Breast epithelium (tissue), 4 donors: Measurements from ENCODE around the gene USP22. TPM values are rescaled to one million over a fixed set of nuclear protein-coding genes. Genes with fewer than 3 reads are reported as not detected.
A peak's percentile ranks its signal among the peaks of the same experiment; 100 is the strongest.

ENCODE experiments used
- DNase-seq, 2 donors: peaks; one replicate each; pipeline ENCODE4 v3.0.0-alpha.2; 2019; ENCODE audit warnings: low spot score in 2 of 2
- H3K27ac ChIP-seq, 2 donors: fragments of 200-600 bp; sonication (generic) in 1 of 2; one replicate each; pipeline ENCODE4 v1.5.1; 2016 to 2019; ENCODE audit warnings: mild to moderate bottlenecking in 1 of 2
- H3K27me3 ChIP-seq, 2 donors: fragments of 200-600 bp; sonication (generic) in 1 of 2; one replicate each; pipeline versions ENCODE4 v1.5.1 to v1.6.0; 2017 to 2019; ENCODE audit warnings: control low read depth in 1 of 2, mild to moderate bottlenecking in 1 of 2
- H3K36me3 ChIP-seq: fragments of 200-600 bp; one replicate; pipeline ENCODE4 v1.5.1; 2019
- H3K4me1 ChIP-seq, 2 donors: fragments of 200-600 bp; sonication (generic); one replicate each; pipeline ENCODE4 v1.5.1; 2016 to 2019; ENCODE audit warnings: control low read depth in 1 of 2
- H3K4me3 ChIP-seq, 3 donors: fragments of 200-600 bp; sonication (generic); 1 replicate in 2 of 3; 2 replicates in 1 of 3; pipeline ENCODE4 v1.5.1; 2016 to 2019; ENCODE audit warnings: mild to moderate bottlenecking in 3 of 3, moderate library complexity in 2 of 3
- H3K9me3 ChIP-seq, 2 donors: fragments of 200-600 bp; sonication (generic) in 1 of 2; one replicate each; pipeline ENCODE4 v1.5.1; 2016 to 2019; ENCODE audit warnings: control low read depth in 1 of 2
- POLR2A ChIP-seq: fragments of 450-650 bp; IDR thresholded peaks from one replicate; pipeline ENCODE4 v1.6.1; 2016; ENCODE audit warnings: antibody characterized with exemption, mild to moderate bottlenecking, moderate library complexity
- POLR2AphosphoS5 ChIP-seq, 3 donors: sonication (generic); formaldehyde crosslinking; IDR thresholded peaks; one replicate each; pipeline ENCODE4 v1.6.1; 2017; ENCODE audit warnings: antibody characterized with exemption in 3 of 3
- intact Hi-C: fragments of 100-400 bp; cut with DNase I; formaldehyde crosslinking; loops from one replicate; pipeline ENCODE4 v1.15.1; 2023; ENCODE audit warnings: low total_unique reads
- total RNA-seq, 3 donors: library from RNA; depleted of rRNA; stranded (reverse); fragments of >200 nt; gene quantifications; one replicate each; pipeline ENCODE4 v1.1.0, GENCODE V29; 2016
- TF ChIP-seq, protein P1 (sequence below), 3 donors: fragments of 450-650 bp; IDR thresholded peaks; one replicate each; pipeline ENCODE4 v1.5.1; 2016 to 2017; ENCODE audit warnings: antibody characterized with exemption in 3 of 3, mild to moderate bottlenecking in 3 of 3, moderate library complexity in 3 of 3

The USP22 gene
- total RNA-seq, 3 donors from 2014 or later = 115 to 156 (median 139) TPM

DNA sequence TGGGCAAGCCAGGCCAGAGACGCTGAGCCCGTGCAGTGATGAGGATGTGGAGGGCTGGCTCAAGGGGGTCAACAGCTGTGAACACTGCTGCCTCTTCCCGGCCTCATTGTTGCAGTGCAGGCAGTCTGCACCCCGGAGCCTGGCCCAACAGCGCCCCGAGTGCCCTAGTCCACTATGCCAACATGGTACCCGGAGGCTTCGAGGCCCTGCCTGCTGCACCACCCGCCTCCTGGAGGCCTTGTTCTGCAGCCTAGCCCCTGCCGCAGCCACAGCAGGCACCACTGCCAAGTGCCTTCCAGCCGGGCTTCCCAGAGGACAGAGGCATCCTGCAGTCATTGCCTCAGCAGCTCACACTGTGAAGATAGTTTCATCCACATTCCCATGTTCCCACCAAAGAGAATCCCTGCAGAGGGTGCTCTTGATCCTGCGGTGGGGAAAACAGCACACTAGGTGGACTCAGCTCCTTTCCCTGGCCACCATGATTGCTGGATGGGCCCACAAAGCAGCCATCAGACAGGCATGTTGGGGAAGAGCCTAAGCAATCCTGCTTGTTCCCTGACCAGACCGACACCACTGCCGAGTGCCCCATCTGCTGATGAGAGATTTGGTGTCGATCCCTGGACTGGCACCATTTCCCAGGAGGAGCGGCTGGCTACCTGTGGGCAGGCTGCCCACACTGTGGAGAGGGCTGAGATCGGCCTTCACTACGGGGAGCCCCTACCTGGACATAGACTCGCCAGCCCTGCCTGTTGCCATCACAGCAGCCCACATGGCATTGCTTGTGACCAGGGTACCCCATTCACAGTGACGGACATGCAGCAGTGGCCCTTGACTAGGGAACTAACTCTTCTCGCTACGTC is 44.9 kb downstream of the USP22 start:
- intact Hi-C loops = no loop called here
- Histone ChIP-seq H3K4me1 (peaks cover 0 to 11% of the 10 kb centered on the region in 2 donors), H3K36me3 (peaks cover 5% of the 10 kb centered on the region), H3K9me3 (no peaks in the 10 kb centered on the region), H3K27me3 (no peaks in the 10 kb centered on the region), H3K27ac (peak overlapping the region; percentile 56 to 87), H3K4me3 (no peak overlapping the region)
- TF ChIP-seq POLR2A = no peak
- TF ChIP-seq POLR2AphosphoS5 (IDR thresholded peaks at IDR 0.05) = no peak
- TF ChIP-seq, protein P1, sequence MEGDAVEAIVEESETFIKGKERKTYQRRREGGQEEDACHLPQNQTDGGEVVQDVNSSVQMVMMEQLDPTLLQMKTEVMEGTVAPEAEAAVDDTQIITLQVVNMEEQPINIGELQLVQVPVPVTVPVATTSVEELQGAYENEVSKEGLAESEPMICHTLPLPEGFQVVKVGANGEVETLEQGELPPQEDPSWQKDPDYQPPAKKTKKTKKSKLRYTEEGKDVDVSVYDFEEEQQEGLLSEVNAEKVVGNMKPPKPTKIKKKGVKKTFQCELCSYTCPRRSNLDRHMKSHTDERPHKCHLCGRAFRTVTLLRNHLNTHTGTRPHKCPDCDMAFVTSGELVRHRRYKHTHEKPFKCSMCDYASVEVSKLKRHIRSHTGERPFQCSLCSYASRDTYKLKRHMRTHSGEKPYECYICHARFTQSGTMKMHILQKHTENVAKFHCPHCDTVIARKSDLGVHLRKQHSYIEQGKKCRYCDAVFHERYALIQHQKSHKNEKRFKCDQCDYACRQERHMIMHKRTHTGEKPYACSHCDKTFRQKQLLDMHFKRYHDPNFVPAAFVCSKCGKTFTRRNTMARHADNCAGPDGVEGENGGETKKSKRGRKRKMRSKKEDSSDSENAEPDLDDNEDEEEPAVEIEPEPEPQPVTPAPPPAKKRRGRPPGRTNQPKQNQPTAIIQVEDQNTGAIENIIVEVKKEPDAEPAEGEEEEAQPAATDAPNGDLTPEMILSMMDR (IDR thresholded peaks at IDR 0.05) = no peak
- DNase-seq = peak in 1 of 2 donors; percentile 48

DNA sequence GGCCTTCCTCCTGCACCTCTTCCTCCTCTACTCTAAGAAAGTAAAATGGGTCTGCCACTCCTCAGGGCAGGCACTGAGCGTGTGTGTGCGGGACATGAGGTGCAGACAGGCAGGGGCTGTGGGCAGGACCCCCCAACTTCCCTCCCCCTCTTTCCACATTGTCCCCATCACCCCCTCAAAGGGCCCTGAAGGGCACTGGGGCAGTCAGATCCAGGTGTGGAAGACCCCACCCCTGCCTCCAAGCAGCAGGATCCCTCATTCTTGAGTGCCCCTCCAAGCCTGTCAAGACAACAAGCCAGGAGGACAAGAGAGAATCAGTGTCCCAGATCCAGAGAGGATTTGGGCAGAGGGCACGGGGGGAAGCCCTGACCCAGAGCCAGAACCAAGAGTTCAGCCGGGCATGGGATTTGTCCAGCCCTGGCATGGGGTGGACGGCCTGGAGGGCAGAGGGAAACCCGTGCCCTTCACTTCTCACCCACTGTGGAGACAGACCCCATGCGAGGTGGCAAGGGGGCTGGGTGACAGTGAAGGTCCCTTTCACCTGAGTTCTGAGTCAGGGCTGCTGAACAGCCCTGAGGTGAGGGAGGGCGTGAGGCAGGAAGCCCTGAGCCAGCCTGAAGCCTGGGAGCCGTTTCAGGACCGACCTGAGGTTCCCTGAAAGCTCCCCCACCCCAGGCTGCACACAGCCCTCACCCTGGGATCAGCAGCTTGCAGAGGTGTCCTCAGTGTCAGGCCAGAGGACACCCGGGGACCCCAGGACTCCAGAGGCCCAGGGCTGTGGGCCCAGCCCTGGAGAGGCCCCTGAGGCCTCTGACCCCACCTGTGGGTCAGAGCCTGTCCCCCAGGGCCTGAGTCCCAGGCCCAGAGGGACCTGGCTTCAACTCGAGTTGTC is 45.8 kb downstream of the USP22 start:
- intact Hi-C loops = no loop called here

DNA sequence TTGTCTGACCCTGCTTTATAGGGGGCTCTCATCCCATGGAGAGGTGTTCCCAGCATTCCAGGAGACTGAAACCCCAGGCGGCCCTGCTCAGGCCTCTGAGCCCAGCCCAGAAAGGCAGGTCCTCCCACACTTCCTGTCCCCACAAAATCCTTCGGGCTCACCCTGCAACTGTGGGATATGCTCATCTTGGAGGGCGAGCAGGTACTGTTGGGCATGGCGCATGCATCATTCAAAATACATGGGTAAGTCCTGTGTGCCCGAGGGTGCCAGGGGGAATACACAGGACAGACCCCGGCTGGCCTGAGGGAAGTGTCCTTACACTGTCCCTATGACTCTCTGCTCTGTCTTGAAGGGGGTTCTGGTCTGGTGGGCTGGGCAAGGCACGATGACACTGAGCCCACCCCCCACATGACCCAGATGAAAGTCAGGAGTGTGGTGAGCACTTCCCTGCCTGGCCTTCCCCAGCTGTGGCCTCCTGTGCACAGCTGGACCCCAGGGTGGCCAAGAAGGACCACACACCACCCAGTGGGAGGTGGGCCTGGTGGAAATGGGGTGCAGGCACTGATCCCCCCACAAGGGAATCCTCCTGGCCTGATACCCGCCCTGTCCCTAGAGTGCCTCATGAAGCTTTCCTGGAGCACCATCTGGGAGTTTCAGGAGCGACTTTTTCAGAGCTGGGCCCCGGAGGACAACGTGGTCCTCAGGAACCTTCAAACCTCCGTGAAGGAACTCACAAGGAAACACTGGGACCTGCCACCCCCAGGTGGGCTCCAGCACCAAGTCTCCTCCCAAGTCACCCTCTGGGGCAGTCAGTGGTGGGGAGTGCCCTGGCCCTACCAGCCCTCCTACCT is 46.7 kb downstream of the USP22 start:
- Histone ChIP-seq H3K27me3 (no peaks in the 10 kb centered on the region), H3K27ac (no peak overlapping the region), H3K4me1 (peaks cover 0 to 11% of the 10 kb centered on the region in 2 donors), H3K4me3 (no peak overlapping the region), H3K36me3 (no peaks in the 10 kb centered on the region), H3K9me3 (no peaks in the 10 kb centered on the region)
- intact Hi-C loops = no loop called here
- TF ChIP-seq, protein P1 (IDR thresholded peaks at IDR 0.05) = no peak
- DNase-seq = peak in 1 of 2 donors; percentile 45

More for the DNA sequence above, 45.8 kb downstream of the USP22 start:
- Histone ChIP-seq H3K36me3 (no peaks in the 10 kb centered on the region), H3K4me3 (no peak overlapping the region), H3K4me1 (peaks cover 0 to 11% of the 10 kb centered on the region in 2 donors), H3K27ac (peak overlapping the region in 1 of 2 donors; percentile 35), H3K27me3 (no peaks in the 10 kb centered on the region), H3K9me3 (no peaks in the 10 kb centered on the region)
- DNase-seq = peak in 1 of 2 donors; percentile 39
- TF ChIP-seq POLR2AphosphoS5 (IDR thresholded peaks at IDR 0.05) (no peak), POLR2A (no peak)
- TF ChIP-seq, protein P1 (IDR thresholded peaks at IDR 0.05) = no peak

DNA sequence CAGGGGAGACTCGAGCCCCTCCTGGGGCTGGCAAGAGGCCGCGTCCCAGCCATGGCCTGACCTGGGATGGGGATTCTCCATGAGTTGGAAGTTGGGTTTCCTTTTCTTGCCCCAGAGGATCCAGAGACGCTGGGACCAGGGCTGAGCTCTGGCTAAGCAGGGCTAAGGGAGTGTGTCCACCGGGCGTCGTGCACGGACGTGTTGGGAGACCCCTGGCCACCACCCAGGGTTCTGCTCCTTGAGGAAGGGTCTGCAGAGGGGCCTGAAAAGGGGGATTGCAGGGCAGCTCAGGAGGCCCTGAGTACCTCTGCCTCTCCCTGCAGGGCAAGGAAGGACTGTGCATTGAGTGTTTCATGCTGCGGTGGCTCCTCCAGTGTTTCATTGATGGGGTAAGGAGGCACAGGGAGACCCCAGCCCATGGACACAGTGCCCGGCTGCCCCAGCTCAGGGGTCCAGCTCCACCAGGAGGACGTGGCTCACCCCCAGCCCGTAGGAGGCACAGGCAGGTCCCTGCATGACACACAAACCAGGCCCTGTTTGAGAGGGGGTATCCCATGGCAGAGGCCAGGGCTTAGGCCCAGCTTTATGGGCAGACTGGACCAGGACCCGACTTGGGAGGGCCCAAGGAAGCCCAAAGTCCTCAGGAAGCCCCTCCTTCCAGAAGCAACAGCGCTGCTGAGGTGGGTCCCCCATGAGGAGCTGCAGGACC is 47.5 kb downstream of the USP22 start:
- DNase-seq = peak in 1 of 2 donors; percentile 45
- TF ChIP-seq POLR2AphosphoS5 (IDR thresholded peaks at IDR 0.05) (no peak), POLR2A (no peak)
- TF ChIP-seq, protein P1 (IDR thresholded peaks at IDR 0.05) = no peak
- no peaks in the 10 kb centered on the region for H3K36me3 ChIP-seq
- H3K27ac ChIP-seq = no peak overlapping the region
- H3K4me1 ChIP-seq = peaks cover 0 to 11% of the 10 kb centered on the region in 2 donors
- no peaks in the 10 kb centered on the region for H3K9me3 ChIP-seq
- H3K27me3 ChIP-seq = no peaks in the 10 kb centered on the region
- no peak overlapping the region for H3K4me3 ChIP-seq
- intact Hi-C loops = no loop called here
